ENCODE measurements around the gene YTHDC1.
"Not testable (repeated sequence)": the region's sequence is repeated elsewhere in the genome, so short reads cannot be mapped to it uniquely, and the experiment has no call there.

Gene YTHDC1

DNA sequence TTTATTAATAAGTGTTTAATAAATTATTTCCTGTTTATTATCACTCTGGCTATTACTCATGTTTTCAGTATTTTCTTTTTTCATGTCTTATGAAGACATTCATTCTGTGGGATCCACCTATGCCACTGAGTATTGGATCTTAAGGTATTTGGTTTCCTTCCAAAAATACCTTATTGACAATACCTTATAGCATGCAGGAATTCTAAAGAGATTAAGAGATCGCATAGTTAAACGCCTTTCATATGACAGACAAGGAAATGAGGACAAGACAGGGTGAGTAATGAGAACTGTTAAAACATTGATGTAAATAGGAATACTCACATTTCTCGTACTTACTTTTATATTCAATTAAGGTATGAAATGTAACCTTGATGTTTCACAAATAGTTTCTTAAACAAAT lies 66.2 kb downstream of the YTHDC1 start:
- Histone ChIP-seq H3K9me3 (ENCODE audit: low read length) (no peaks in the 10 kb centered on the region), H3K27me3 (ENCODE audit: control insufficient read depth in 1 of 2, insufficient read depth in 2 of 2, low read length in 2 of 2) (no peaks in the 10 kb centered on the region), H3K4me3 (ENCODE audit: low read depth in 1 of 2, low read length in 2 of 2) (no peak overlapping the region), H3K4me1 (ENCODE audit: insufficient read depth, low read length) (no peaks in the 10 kb centered on the region), H3K27ac (ENCODE audit: low read depth, low read length) (no peak overlapping the region), H3K36me3 (ENCODE audit: insufficient read depth, low read length) (no peaks in the 10 kb centered on the region), H3K9ac (ENCODE audit: low read length) (no peak overlapping the region)

- H3K27ac ChIP-seq (ENCODE audit: low read depth, low read length), result no peak overlapping the region
- no peak overlapping the region for H3K4me3 ChIP-seq (ENCODE audit: low read depth in 1 of 2, low read length in 2 of 2)
- no peaks in the 10 kb centered on the region for H3K36me3 ChIP-seq (ENCODE audit: insufficient read depth, low read length)
- H3K4me1 ChIP-seq (ENCODE audit: insufficient read depth, low read length), result no peaks in the 10 kb centered on the region
- H3K9ac ChIP-seq (ENCODE audit: low read length), result no peak overlapping the region
- no peaks in the 10 kb centered on the region for H3K27me3 ChIP-seq (ENCODE audit: control insufficient read depth in 1 of 2, insufficient read depth in 2 of 2, low read length in 2 of 2)
- no peaks in the 10 kb centered on the region for H3K9me3 ChIP-seq (ENCODE audit: low read length)
These were observed 66.8 kb downstream of the YTHDC1 start for GRCh38 chr4:68283095-68283494.

DNA sequence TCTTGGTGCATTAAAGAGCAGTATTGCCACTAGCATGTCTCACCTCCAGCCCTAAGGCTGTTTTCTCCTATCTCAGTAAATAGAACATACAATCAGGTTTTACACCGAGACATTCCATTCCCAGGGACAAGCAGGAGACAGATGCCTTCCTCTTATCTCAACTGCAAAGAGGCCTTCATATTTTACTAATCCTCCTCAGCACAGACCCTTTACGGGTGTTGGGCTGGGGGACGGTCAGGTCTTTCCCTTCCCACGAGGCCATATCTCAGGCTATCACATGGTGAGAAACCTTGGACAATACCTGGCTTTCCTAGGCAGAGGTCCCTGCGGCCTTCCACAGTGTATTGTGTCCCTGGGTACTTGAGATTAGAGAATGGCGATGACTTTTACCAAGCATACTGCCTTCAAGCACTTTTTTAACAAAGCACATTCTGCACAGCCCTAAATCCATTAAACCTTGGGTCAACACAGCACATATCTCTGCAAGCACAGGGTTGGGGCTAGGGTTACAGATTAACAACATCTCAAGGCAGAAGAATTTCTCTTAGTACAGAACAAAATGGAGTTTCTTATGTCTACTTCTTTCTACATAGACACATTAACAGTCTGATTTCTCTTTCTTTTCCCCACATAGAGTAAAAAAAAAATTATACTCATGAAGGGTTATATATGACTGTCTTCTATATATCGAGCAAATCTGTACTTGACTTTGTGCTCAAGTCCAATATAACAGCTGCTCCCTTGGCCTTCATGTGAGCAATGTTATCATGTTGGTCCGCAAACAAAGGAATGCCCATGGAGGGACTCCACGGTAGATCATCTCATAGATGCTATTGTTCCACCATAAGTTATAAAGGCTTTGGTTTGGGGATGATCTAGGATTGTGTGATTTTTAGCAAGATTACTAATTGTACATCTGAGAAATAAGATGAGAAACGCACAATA lies 67.8 kb downstream of the YTHDC1 start:
- not testable (repeated sequence) for H3K36me3 ChIP-seq (ENCODE audit: insufficient read depth, low read length); H3K27me3 ChIP-seq (ENCODE audit: control insufficient read depth in 1 of 2, insufficient read depth in 2 of 2, low read length in 2 of 2); H3K9me3 ChIP-seq (ENCODE audit: low read length); H3K4me1 ChIP-seq (ENCODE audit: insufficient read depth, low read length); H3K27ac ChIP-seq (ENCODE audit: low read depth, low read length); H3K9ac ChIP-seq (ENCODE audit: low read length); H3K4me3 ChIP-seq (ENCODE audit: low read depth in 1 of 2, low read length in 2 of 2)

DNA sequence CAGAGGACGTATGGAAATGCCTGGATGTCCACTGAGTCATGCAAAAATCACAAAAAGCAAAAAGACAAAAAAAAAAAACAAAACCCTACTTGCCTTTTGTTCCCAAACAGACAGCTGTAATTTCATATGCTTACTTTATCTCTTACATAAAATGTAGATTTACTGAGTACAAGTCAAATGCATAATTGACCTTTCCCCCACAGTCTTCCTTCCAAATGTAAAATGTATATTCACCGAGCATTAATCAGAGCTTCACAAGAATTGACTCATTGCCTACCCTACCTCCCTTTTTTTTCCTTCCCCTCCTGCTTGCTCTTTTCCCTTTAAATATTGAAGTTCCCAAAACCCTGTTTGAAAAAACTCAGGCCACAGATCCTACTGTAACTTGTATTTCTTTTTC lies 71.9 kb downstream of the YTHDC1 start:
- no peaks in the 10 kb centered on the region for H3K4me1 ChIP-seq (ENCODE audit: insufficient read depth, low read length)
- no peaks in the 10 kb centered on the region for H3K36me3 ChIP-seq (ENCODE audit: insufficient read depth, low read length)
- H3K9me3 ChIP-seq (ENCODE audit: low read length), result no peaks in the 10 kb centered on the region
- no peak overlapping the region for H3K4me3 ChIP-seq (ENCODE audit: low read depth in 1 of 2, low read length in 2 of 2)
- H3K9ac ChIP-seq (ENCODE audit: low read length), result no peak overlapping the region
- H3K27me3 ChIP-seq (ENCODE audit: control insufficient read depth in 1 of 2, insufficient read depth in 2 of 2, low read length in 2 of 2), result no peaks in the 10 kb centered on the region
- no peak overlapping the region for H3K27ac ChIP-seq (ENCODE audit: low read depth, low read length)

GRCh38 chr4:68277627-68278026 lies 72.3 kb downstream of the YTHDC1 start:
- no peaks in the 10 kb centered on the region for H3K27me3 ChIP-seq (ENCODE audit: control insufficient read depth in 1 of 2, insufficient read depth in 2 of 2, low read length in 2 of 2)
- no peak overlapping the region for H3K4me3 ChIP-seq (ENCODE audit: low read depth in 1 of 2, low read length in 2 of 2)
- H3K4me1 ChIP-seq (ENCODE audit: insufficient read depth, low read length), result no peaks in the 10 kb centered on the region
- H3K9me3 ChIP-seq (ENCODE audit: low read length), result no peaks in the 10 kb centered on the region
- no peaks in the 10 kb centered on the region for H3K36me3 ChIP-seq (ENCODE audit: insufficient read depth, low read length)
- H3K27ac ChIP-seq (ENCODE audit: low read depth, low read length), result no peak overlapping the region
- H3K9ac ChIP-seq (ENCODE audit: low read length), result no peak overlapping the region

- Histone ChIP-seq H3K36me3 (ENCODE audit: insufficient read depth, low read length) (no peaks in the 10 kb centered on the region), H3K4me1 (ENCODE audit: insufficient read depth, low read length) (no peaks in the 10 kb centered on the region), H3K9ac (ENCODE audit: low read length) (no peak overlapping the region)
These were observed 77.0 kb downstream of the YTHDC1 start for GRCh38 chr4:68272860-68273259.

DNA sequence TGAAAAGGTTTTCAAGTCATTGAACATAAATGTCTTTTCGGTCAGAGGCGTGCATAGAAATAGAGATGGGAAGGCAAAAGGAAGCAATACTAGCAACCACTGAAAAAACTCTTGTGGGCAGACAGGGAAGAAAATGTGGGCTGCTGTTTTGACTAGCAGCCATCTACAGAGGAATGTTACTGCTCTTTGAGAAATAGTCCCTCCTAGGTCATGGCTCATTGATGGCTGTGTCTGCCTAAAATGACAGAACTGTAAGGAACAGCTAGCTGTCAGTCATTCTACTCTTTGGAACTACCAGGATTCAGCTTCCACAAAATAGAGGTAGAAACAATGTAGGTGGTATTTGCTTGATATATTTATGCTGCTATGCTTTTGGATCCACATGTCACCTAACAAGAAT lies 77.5 kb downstream of the YTHDC1 start:
- Histone ChIP-seq H3K27me3 (ENCODE audit: control insufficient read depth in 1 of 2, insufficient read depth in 2 of 2, low read length in 2 of 2) (no peaks in the 10 kb centered on the region), H3K36me3 (ENCODE audit: insufficient read depth, low read length) (no peaks in the 10 kb centered on the region), H3K4me3 (ENCODE audit: low read depth in 1 of 2, low read length in 2 of 2) (no peak overlapping the region), H3K9me3 (ENCODE audit: low read length) (no peaks in the 10 kb centered on the region), H3K4me1 (ENCODE audit: insufficient read depth, low read length) (no peaks in the 10 kb centered on the region), H3K27ac (ENCODE audit: low read depth, low read length) (no peak overlapping the region), H3K9ac (ENCODE audit: low read length) (no peak overlapping the region)

More at GRCh38 chr4:68272860-68273259, 77.0 kb downstream of the YTHDC1 start:
- Histone ChIP-seq H3K9me3 (ENCODE audit: low read length) (no peaks in the 10 kb centered on the region), H3K27me3 (ENCODE audit: control insufficient read depth in 1 of 2, insufficient read depth in 2 of 2, low read length in 2 of 2) (no peaks in the 10 kb centered on the region), H3K27ac (ENCODE audit: low read depth, low read length) (no peak overlapping the region), H3K4me3 (ENCODE audit: low read depth in 1 of 2, low read length in 2 of 2) (no peak overlapping the region)

DNA sequence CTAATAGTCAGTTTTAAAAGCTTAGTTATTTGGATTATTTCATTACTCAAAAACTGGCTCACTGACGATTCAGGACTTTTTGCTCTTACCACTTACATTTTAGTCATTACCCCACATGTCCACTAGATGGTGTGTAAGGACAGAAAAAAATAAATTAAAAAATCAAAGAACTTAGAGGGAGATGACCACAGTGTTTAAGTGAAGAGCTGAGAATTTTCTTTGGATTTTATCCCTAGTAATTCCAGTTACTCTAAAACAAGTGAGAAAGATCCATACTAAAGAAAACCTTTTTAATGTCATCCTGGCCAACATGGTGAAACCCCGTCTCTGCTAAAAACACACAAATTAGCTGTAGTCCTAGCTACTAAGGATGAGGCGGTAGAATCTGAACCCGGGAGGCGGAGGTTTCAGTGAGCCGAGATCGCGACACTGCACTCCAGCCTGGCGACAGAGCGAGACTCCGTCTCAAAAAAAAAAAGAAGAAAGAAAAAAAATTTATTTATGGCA lies 78.0 kb downstream of the YTHDC1 start:
- no peaks in the 10 kb centered on the region for H3K9me3 ChIP-seq (ENCODE audit: low read length)
- H3K27ac ChIP-seq (ENCODE audit: low read depth, low read length), result no peak overlapping the region
- no peaks in the 10 kb centered on the region for H3K36me3 ChIP-seq (ENCODE audit: insufficient read depth, low read length)
- no peak overlapping the region for H3K9ac ChIP-seq (ENCODE audit: low read length)
- H3K4me3 ChIP-seq (ENCODE audit: low read depth in 1 of 2, low read length in 2 of 2), result peak overlapping the region in 1 of 2 donors; percentile 33
- H3K4me1 ChIP-seq (ENCODE audit: insufficient read depth, low read length), result no peaks in the 10 kb centered on the region
- no peaks in the 10 kb centered on the region for H3K27me3 ChIP-seq (ENCODE audit: control insufficient read depth in 1 of 2, insufficient read depth in 2 of 2, low read length in 2 of 2)

DNA sequence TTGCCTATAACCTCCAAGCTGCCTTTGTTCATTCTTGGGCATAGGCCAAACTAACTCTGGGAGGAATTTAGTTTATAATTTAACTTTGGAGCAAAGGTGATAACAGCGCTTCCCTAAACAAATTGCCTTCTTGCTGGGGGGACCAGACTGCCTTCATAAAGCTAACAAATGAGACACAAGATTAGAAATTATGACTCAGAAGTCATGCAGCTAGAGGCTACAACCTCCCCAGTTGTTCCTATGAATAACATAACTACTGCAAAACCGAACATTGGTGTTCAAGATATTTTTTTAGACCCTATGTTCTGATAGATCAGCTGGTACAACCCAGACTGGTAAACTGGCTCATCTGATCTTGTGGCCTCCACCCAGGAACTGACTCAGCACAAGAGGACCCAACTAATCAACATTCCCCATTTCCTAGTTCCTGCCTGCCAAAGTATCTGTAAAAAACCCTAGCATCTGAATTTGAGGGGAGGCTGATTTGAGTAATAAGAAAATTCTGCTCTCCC lies 82.4 kb downstream of the YTHDC1 start:
- Histone ChIP-seq H3K9ac (ENCODE audit: low read length) (no peak overlapping the region), H3K36me3 (ENCODE audit: insufficient read depth, low read length) (no peaks in the 10 kb centered on the region), H3K27me3 (ENCODE audit: control insufficient read depth in 1 of 2, insufficient read depth in 2 of 2, low read length in 2 of 2) (no peaks in the 10 kb centered on the region), H3K27ac (ENCODE audit: low read depth, low read length) (no peak overlapping the region), H3K4me3 (ENCODE audit: low read depth in 1 of 2, low read length in 2 of 2) (no peak overlapping the region), H3K4me1 (ENCODE audit: insufficient read depth, low read length) (no peaks in the 10 kb centered on the region), H3K9me3 (ENCODE audit: low read length) (no peaks in the 10 kb centered on the region)

GRCh38 chr4:68264875-68265565 lies 84.9 kb downstream of the YTHDC1 start:
- no peak overlapping the region for H3K4me3 ChIP-seq (ENCODE audit: low read depth in 1 of 2, low read length in 2 of 2)
- no peak overlapping the region for H3K9ac ChIP-seq (ENCODE audit: low read length)
- no peaks in the 10 kb centered on the region for H3K27me3 ChIP-seq (ENCODE audit: control insufficient read depth in 1 of 2, insufficient read depth in 2 of 2, low read length in 2 of 2)
- no peaks in the 10 kb centered on the region for H3K36me3 ChIP-seq (ENCODE audit: insufficient read depth, low read length)
- H3K4me1 ChIP-seq (ENCODE audit: insufficient read depth, low read length), result no peaks in the 10 kb centered on the region
- no peak overlapping the region for H3K27ac ChIP-seq (ENCODE audit: low read depth, low read length)
- no peaks in the 10 kb centered on the region for H3K9me3 ChIP-seq (ENCODE audit: low read length)
